ENCODE measurements around the gene PRR3.
"Not testable (repeated sequence)": the region's sequence is repeated elsewhere in the genome, so short reads cannot be mapped to it uniquely, and the experiment has no call there.

PRR3 gene

DNA sequence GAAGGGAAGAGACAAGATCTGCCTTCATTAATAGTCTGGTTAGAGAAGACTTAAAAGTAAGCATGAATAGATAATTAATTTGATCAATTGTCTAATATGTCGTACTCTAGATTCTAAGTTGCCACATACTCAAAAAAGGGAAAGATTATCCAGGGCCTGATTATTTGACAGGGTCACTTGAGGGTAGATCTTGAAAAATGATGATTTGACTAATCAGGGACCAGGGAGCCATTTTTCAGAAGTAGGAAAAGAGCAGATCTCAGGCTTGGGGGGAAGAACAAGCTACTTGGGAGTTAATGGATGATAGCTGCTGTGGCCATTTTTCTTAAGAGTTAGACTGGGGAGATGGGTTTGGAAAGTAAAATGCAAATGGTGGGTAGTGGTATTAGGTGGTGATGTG, 35.2 kb downstream of the PRR3 start:
- H3K27me3 ChIP-seq (ENCODE audit: insufficient read depth, poor library complexity, severe bottlenecking) = no peaks in the 10 kb centered on the region
- TF ChIP-seq REST (IDR thresholded peaks at IDR 0.05; ENCODE audit: insufficient replicate concordance, low read depth) = no peak
- no peak for TF ChIP-seq SPI1 (IDR thresholded peaks at IDR 0.05; ENCODE audit: borderline replicate concordance, low read depth)
- no peak for TF ChIP-seq CTCF (IDR thresholded peaks at IDR 0.05; ENCODE audit: insufficient read depth, low read length)
- TF ChIP-seq POLR2AphosphoS5 (IDR thresholded peaks at IDR 0.05; ENCODE audit: low read depth) = no peak
- TF ChIP-seq GABPA (IDR thresholded peaks at IDR 0.05; ENCODE audit: low read depth) = no peak
- no peak overlapping the region for H3K27ac ChIP-seq (replicated peaks)
- no peak for DNase-seq (ENCODE audit: low read depth in 1 of 2, low spot score in 1 of 2)
- H3K4me3 ChIP-seq (replicated peaks; ENCODE audit: insufficient read depth, low read length) = no peak overlapping the region

DNA sequence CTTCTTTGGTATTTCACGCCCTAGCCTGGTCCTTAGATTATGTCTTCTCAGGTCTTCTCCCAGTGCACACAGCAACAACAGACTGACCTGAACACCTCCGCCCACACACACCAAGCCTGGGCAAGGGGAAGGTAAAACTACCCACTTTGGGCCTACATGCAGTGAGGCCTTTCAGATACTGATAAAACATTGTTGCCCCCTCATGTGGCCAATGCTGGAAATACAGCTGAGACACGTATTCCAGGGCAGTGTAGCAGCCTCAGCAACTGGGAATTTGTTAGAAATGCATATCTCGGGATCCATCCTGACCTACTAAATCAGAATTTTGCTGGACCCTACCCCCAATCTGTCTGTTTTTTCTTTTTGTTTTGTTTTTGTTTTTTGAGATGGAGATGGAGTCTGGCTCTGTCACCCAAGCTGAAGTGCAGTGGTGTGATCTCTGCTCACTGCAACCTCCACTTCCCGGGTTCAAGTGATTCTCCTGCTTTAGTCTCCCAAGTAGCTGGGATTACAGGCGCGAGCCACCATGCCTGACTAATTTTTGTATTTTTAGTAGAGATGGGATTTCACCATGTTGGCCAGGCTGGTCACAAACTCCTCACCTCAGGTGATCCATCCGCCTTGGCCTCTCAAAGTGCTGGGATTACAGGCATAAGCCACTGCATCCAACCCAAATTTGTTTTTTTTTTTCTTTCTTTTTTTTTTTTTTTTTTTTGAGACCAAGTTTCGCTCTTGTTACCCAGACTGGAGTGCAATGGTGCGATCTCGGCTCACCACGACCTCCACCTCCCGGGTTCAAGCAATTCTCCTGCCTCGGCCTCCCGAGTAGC, 40.4 kb downstream of the PRR3 start:
- H3K27ac ChIP-seq (replicated peaks); H3K27me3 ChIP-seq (ENCODE audit: insufficient read depth, poor library complexity, severe bottlenecking); H3K4me3 ChIP-seq (replicated peaks; ENCODE audit: insufficient read depth, low read length): not testable (repeated sequence)
- DNase-seq (ENCODE audit: low read depth in 1 of 2, low spot score in 1 of 2) = peak in 1 of 2 experiments; percentile 76
- TF ChIP-seq CTCF (IDR thresholded peaks at IDR 0.05; ENCODE audit: insufficient read depth, low read length) = peak; percentile 89
- peak; percentile 35; the same call in 1 of the 2 replicates for TF ChIP-seq POLR2AphosphoS5 (IDR thresholded peaks at IDR 0.05; ENCODE audit: low read depth)

DNA sequence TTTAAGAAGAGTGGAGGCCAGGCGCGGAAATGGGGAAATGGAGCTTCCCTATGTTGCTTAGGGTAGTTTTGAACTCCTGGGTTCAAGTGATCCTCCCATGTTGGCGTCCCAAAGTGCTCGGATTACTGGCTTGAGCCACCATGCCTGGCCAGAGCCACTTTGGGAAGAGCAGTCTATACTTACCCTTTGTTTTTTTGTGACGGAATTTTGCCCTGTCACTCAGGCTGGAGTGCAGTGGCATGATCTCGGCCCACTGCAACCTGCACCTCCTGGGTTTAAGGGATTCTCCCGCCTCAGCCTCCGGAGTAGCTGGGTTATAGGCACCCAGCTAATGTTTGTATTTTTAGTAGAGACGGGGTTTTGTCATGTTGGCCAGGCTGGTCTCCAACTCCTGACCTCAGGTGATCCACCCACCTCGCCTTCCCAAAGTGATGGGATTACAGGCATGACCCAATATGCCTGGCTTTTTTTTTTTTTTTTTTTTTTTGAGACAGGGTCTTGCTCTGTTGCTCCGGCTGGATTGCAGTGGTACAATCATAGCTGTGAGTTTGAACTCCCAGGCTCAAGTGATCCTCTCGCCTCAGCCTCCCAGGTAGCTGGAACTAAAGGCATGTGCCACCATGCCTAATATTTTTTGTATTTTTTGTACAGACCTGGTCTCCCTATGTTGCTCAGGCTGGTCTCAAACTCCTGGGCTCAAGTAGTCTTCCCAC, 42.0 kb downstream of the PRR3 start:
- H3K4me3 ChIP-seq (replicated peaks; ENCODE audit: insufficient read depth, low read length) = no peak overlapping the region
- no peak for DNase-seq (ENCODE audit: low read depth in 1 of 2, low spot score in 1 of 2)
- TF ChIP-seq SPI1 (IDR thresholded peaks at IDR 0.05; ENCODE audit: borderline replicate concordance, low read depth) (no peak), GABPA (IDR thresholded peaks at IDR 0.05; ENCODE audit: low read depth) (no peak), CTCF (IDR thresholded peaks at IDR 0.05; ENCODE audit: insufficient read depth, low read length) (no peak), REST (IDR thresholded peaks at IDR 0.05; ENCODE audit: insufficient replicate concordance, low read depth) (no peak), POLR2AphosphoS5 (IDR thresholded peaks at IDR 0.05; ENCODE audit: low read depth) (no peak)
- no peak overlapping the region for H3K27ac ChIP-seq (replicated peaks)
- no peaks in the 10 kb centered on the region for H3K27me3 ChIP-seq (ENCODE audit: insufficient read depth, poor library complexity, severe bottlenecking)

Data from HL-60 (cell line).